Smooth muscle cell (in vitro differentiated cells): Measurements from ENCODE around the gene TIMP2. TPM values are rescaled to one million over a fixed set of nuclear protein-coding genes. Genes with fewer than 3 reads are reported as not detected.

Experiments used
- DNase-seq: peaks from one replicate; lab custom pipeline; 2025; ENCODE audit not compliant: unreplicated experiment; lab: John Stamatoyannopoulos, UW
- H2AFZ ChIP-seq: fragments of 200-600 bp; sonication (generic); 2 replicates; pipeline ENCODE4 v1.6.0; 2016; ENCODE audit warnings: antibody characterized with exemption, low read depth, mild to moderate bottlenecking
- H3F3A ChIP-seq: fragments of 200-600 bp; sonication (generic); 2 replicates; pipeline ENCODE4 v1.6.0; 2017; ENCODE audit warnings: antibody characterized with exemption, low read depth
- H3K27ac ChIP-seq: fragments of 200-600 bp; sonication (generic); 2 replicates; pipeline ENCODE4 v1.5.1; 2016; ENCODE audit warnings: low read depth, mild to moderate bottlenecking
- H3K27me3 ChIP-seq: fragments of 200-600 bp; sonication (generic); 2 replicates; pipeline ENCODE4 v1.6.1; 2016; ENCODE audit warnings: low read depth, mild to moderate bottlenecking
- H3K36me3 ChIP-seq: fragments of 200-600 bp; sonication (generic); 2 replicates; pipeline ENCODE4 v1.5.1; 2016; ENCODE audit warnings: low read depth
- H3K4me1 ChIP-seq: fragments of 200-600 bp; sonication (generic); 2 replicates; pipeline ENCODE4 v1.5.1; 2016; ENCODE audit warnings: low read depth
- H3K4me2 ChIP-seq: fragments of 200-600 bp; sonication (generic); 2 replicates; pipeline ENCODE4 v1.6.0; 2016; ENCODE audit warnings: mild to moderate bottlenecking
- H3K4me3 ChIP-seq: fragments of 200-600 bp; sonication (generic); 2 replicates; pipeline ENCODE4 v1.5.1; 2016; ENCODE audit warnings: mild to moderate bottlenecking
- H3K79me2 ChIP-seq: fragments of 200-600 bp; sonication (generic); 2 replicates; pipeline ENCODE4 v1.6.0; 2016; ENCODE audit warnings: low read depth, mild to moderate bottlenecking
- H3K9ac ChIP-seq: fragments of 200-600 bp; sonication (generic); 2 replicates; pipeline ENCODE4 v1.6.0; 2016; ENCODE audit warnings: low read depth
- H3K9me3 ChIP-seq: fragments of 200-600 bp; sonication (generic); replicated peaks from 2 replicates; pipeline ENCODE4 v1.5.1; 2016; ENCODE audit warnings: low read depth
- H4K20me1 ChIP-seq: fragments of 200-600 bp; sonication (generic); 2 replicates; pipeline ENCODE4 v1.6.0; 2016; ENCODE audit warnings: low read depth
- CTCF ChIP-seq: fragments of 200-600 bp; sonication (generic); IDR thresholded peaks from 2 replicates; pipeline ENCODE4 v1.5.1; 2017; ENCODE audit warnings: borderline replicate concordance, mild to moderate bottlenecking, antibody characterized with exemption; ENCODE audit not compliant: insufficient read depth, poor library complexity, severe bottlenecking
- WGBS: methylation state at CpG from one replicate; pipeline ENCODE4 v1.1.7; 2016; ENCODE audit warnings: low lambda C conversion rate; 5-methylcytosine and 5-hydroxymethylcytosine counted together
- polyA plus RNA-seq: library from polyadenylated mRNA; unstranded; fragments of >200 nt; fragmentation: Nextera tagmentation; extraction: Ambion mirVana; gene quantifications from 2 replicates; pipeline ENCODE4 v1.2.1, GENCODE V29; 2016
- total RNA-seq: library from RNA; depleted of rRNA; stranded (reverse); fragments of >200 nt; gene quantifications from 2 replicates; pipeline ENCODE4 v1.2.3, GENCODE V29; 2014

TIMP2 gene
- total and polyA plus RNA-seq, 2 experiments from 2014 or later = 37.8 to 111 TPM

- 92% methylated on average over 22 of the region's 22 CpGs for WGBS
- Histone ChIP-seq H3K4me2 (peak overlapping the region; percentile 96), H2AFZ (no peak overlapping the region), H3K9ac (no peak overlapping the region), H3K27ac (no peak overlapping the region), H3K9me3 (no peaks in the 10 kb centered on the region), H3F3A (no peaks in the 10 kb centered on the region), H3K4me3 (no peak overlapping the region), H3K79me2 (peaks cover 50% of the 10 kb centered on the region), H3K36me3 (peaks cover 4% of the 10 kb centered on the region), H3K4me1 (peaks cover 14% of the 10 kb centered on the region), H3K27me3 (no peaks in the 10 kb centered on the region), H4K20me1 (peaks cover 41% of the 10 kb centered on the region)
- no peak for TF ChIP-seq CTCF
- DNase-seq = no peak
These were observed 86.6 kb downstream of the TIMP2 start for GRCh38 chr17:78838574-78839005.

GRCh38 chr17:78836420-78837021 lies 88.7 kb downstream of the TIMP2 start:
- Histone ChIP-seq H4K20me1 (peaks cover 53% of the 10 kb centered on the region), H3K27me3 (no peaks in the 10 kb centered on the region), H2AFZ (no peak overlapping the region), H3F3A (no peaks in the 10 kb centered on the region), H3K9ac (no peak overlapping the region), H3K9me3 (no peaks in the 10 kb centered on the region), H3K79me2 (peaks cover 58% of the 10 kb centered on the region), H3K27ac (no peak overlapping the region), H3K4me2 (no peak overlapping the region), H3K36me3 (peaks cover 6% of the 10 kb centered on the region), H3K4me3 (no peak overlapping the region), H3K4me1 (peaks cover 13% of the 10 kb centered on the region)
- DNase-seq = no peak
- WGBS = 97% methylated on average over 5 of the region's 5 CpGs
- no peak for TF ChIP-seq CTCF

GRCh38 chr17:78834571-78834970 lies 90.6 kb downstream of the TIMP2 start:
- H3K79me2 ChIP-seq = peaks cover 68% of the 10 kb centered on the region
- peaks cover 65% of the 10 kb centered on the region for H4K20me1 ChIP-seq
- no peak for DNase-seq
- TF ChIP-seq CTCF = no peak
- no peak overlapping the region for H3K4me3 ChIP-seq
- H3K27me3 ChIP-seq = no peaks in the 10 kb centered on the region
- H3F3A ChIP-seq = no peaks in the 10 kb centered on the region
- H3K9ac ChIP-seq = no peak overlapping the region
- H3K9me3 ChIP-seq = no peaks in the 10 kb centered on the region
- 97% methylated on average over 8 of the region's 8 CpGs for WGBS
- peaks cover 7% of the 10 kb centered on the region for H3K4me1 ChIP-seq
- no peak overlapping the region for H3K27ac ChIP-seq
- peaks cover 6% of the 10 kb centered on the region for H3K36me3 ChIP-seq
- H3K4me2 ChIP-seq = no peak overlapping the region
- no peak overlapping the region for H2AFZ ChIP-seq

- Histone ChIP-seq H3K4me2 (no peak overlapping the region), H3K79me2 (peaks cover 47% of the 10 kb centered on the region), H2AFZ (no peak overlapping the region), H3K36me3 (peaks cover 6% of the 10 kb centered on the region), H3K4me3 (no peak overlapping the region), H3K4me1 (no peaks in the 10 kb centered on the region), H3K27ac (no peak overlapping the region), H4K20me1 (peaks cover 61% of the 10 kb centered on the region), H3K27me3 (no peaks in the 10 kb centered on the region), H3K9me3 (no peaks in the 10 kb centered on the region), H3K9ac (no peak overlapping the region), H3F3A (no peaks in the 10 kb centered on the region)
- DNase-seq = no peak
- TF ChIP-seq CTCF = no peak
- 97% methylated on average over 2 of the region's 2 CpGs for WGBS
These were observed 92.7 kb downstream of the TIMP2 start for GRCh38 chr17:78832541-78832810.
